ENCODE data around the gene HMGB4. TPM values are rescaled to one million over a fixed set of nuclear protein-coding genes. Genes with fewer than 3 reads are reported as not detected.

The HMGB4 gene
- not detected in 2 replicates for total RNA-seq
- long read RNA-seq, result 0 reads

GRCh38 chr1:33863779-33864178 is at the start of gene HMGB4:
Gene HMGB4, plus strand, starts transcription at chr1:33864079. Its CDS starts 113 bp downstream, at chr1:33864192.
- no peaks in the 10 kb centered on the region for H3K27me3 Mint-ChIP-seq (ENCODE audit: unreplicated experiment)
- no peak for TF ChIP-seq CTCF (IDR thresholded peaks at IDR 0.05)
- DNase-seq (ENCODE audit: extremely low spot score, unreplicated experiment), result no peak
- no peak within 1 kb of the TSS for H3K4me3 Mint-ChIP-seq (ENCODE audit: unreplicated experiment)
- peaks cover 26% of the 10 kb centered on the region for H3K9me3 Mint-ChIP-seq (ENCODE audit: unreplicated experiment)
- H3K36me3 Mint-ChIP-seq (ENCODE audit: unreplicated experiment), result no peaks in the 10 kb centered on the region
- no peaks in the 10 kb centered on the region for H3K4me1 Mint-ChIP-seq (ENCODE audit: unreplicated experiment)
- no peak within 1 kb of the TSS for H3K27ac Mint-ChIP-seq (ENCODE audit: unreplicated experiment)

- Mint-ChIP-seq H3K36me3 (ENCODE audit: unreplicated experiment) (no peaks in the 10 kb centered on the region), H3K4me1 (ENCODE audit: unreplicated experiment) (no peaks in the 10 kb centered on the region), H3K9me3 (ENCODE audit: unreplicated experiment) (peaks cover 20% of the 10 kb centered on the region), H3K27ac (ENCODE audit: unreplicated experiment) (no peak overlapping the region), H3K4me3 (ENCODE audit: unreplicated experiment) (no peak overlapping the region), H3K27me3 (ENCODE audit: unreplicated experiment) (no peaks in the 10 kb centered on the region)
- no peak for TF ChIP-seq CTCF (IDR thresholded peaks at IDR 0.05)
- DNase-seq (ENCODE audit: extremely low spot score, unreplicated experiment), result no peak
Observed at GRCh38 chr1:33814166-33814565, 49.7 kb upstream of the HMGB4 start.

GRCh38 chr1:33815061-33815460 is 48.8 kb upstream of the HMGB4 start:
- Mint-ChIP-seq H3K9me3 (ENCODE audit: unreplicated experiment) (peaks cover 19% of the 10 kb centered on the region), H3K27ac (ENCODE audit: unreplicated experiment) (no peak overlapping the region), H3K4me3 (ENCODE audit: unreplicated experiment) (no peak overlapping the region), H3K36me3 (ENCODE audit: unreplicated experiment) (no peaks in the 10 kb centered on the region), H3K4me1 (ENCODE audit: unreplicated experiment) (no peaks in the 10 kb centered on the region), H3K27me3 (ENCODE audit: unreplicated experiment) (no peaks in the 10 kb centered on the region)
- no peak for DNase-seq (ENCODE audit: extremely low spot score, unreplicated experiment)
- TF ChIP-seq CTCF (IDR thresholded peaks at IDR 0.05), result no peak

GRCh38 chr1:33818071-33818470 is 45.8 kb upstream of the HMGB4 start:
- no peaks in the 10 kb centered on the region for H3K4me1 Mint-ChIP-seq (ENCODE audit: unreplicated experiment)
- H3K4me3 Mint-ChIP-seq (ENCODE audit: unreplicated experiment), result no peak overlapping the region
- TF ChIP-seq CTCF (IDR thresholded peaks at IDR 0.05), result no peak
- no peaks in the 10 kb centered on the region for H3K36me3 Mint-ChIP-seq (ENCODE audit: unreplicated experiment)
- DNase-seq (ENCODE audit: extremely low spot score, unreplicated experiment), result no peak
- H3K27ac Mint-ChIP-seq (ENCODE audit: unreplicated experiment), result no peak overlapping the region
- no peaks in the 10 kb centered on the region for H3K27me3 Mint-ChIP-seq (ENCODE audit: unreplicated experiment)
- H3K9me3 Mint-ChIP-seq (ENCODE audit: unreplicated experiment), result peaks cover 30% of the 10 kb centered on the region

- DNase-seq (ENCODE audit: extremely low spot score, unreplicated experiment), result no peak
- H3K27me3 Mint-ChIP-seq (ENCODE audit: unreplicated experiment), result no peaks in the 10 kb centered on the region
- no peak overlapping the region for H3K4me3 Mint-ChIP-seq (ENCODE audit: unreplicated experiment)
- H3K27ac Mint-ChIP-seq (ENCODE audit: unreplicated experiment), result no peak overlapping the region
- no peaks in the 10 kb centered on the region for H3K36me3 Mint-ChIP-seq (ENCODE audit: unreplicated experiment)
- peaks cover 22% of the 10 kb centered on the region for H3K9me3 Mint-ChIP-seq (ENCODE audit: unreplicated experiment)
- H3K4me1 Mint-ChIP-seq (ENCODE audit: unreplicated experiment), result no peaks in the 10 kb centered on the region
- TF ChIP-seq CTCF (IDR thresholded peaks at IDR 0.05), result no peak
Observed at GRCh38 chr1:33819290-33819912, 44.5 kb upstream of the HMGB4 start.
